GM10266 (cell line): Measurements from ENCODE around the gene P2RY1.

Experiments used
- DNase-seq: peaks from one replicate; pipeline ENCODE4 v3.0.0; 2012; ENCODE audit errors: extremely low spot score
- CTCF ChIP-seq: IDR thresholded peaks from 2 replicates; pipeline ENCODE4 v1.5.1; 2012; ENCODE audit warnings: mild to moderate bottlenecking, low read depth; ENCODE audit not compliant: control insufficient read depth, insufficient read depth; ENCODE audit errors: missing control alignments

Gene P2RY1

GRCh38 chr3:152817400-152817799 lies 17.5 kb upstream of the P2RY1 start:
- no peak for TF ChIP-seq CTCF
- no peak for DNase-seq

- no peak for TF ChIP-seq CTCF
- DNase-seq = no peak
Measured at GRCh38 chr3:152818027-152818426, 16.9 kb upstream of the P2RY1 start.

- no peak for TF ChIP-seq CTCF
- no peak for DNase-seq
Measured at GRCh38 chr3:152823173-152823572, 11.8 kb upstream of the P2RY1 start.

GRCh38 chr3:152823781-152824180 lies 11.2 kb upstream of the P2RY1 start:
- DNase-seq = no peak
- no peak for TF ChIP-seq CTCF

- DNase-seq = no peak
- no peak for TF ChIP-seq CTCF
Measured at GRCh38 chr3:152825566-152825965, 9.4 kb upstream of the P2RY1 start.

- DNase-seq = no peak
- TF ChIP-seq CTCF = no peak
Measured at GRCh38 chr3:152826476-152826875, 8.5 kb upstream of the P2RY1 start.

GRCh38 chr3:152827313-152827712 lies 7.6 kb upstream of the P2RY1 start:
- no peak for DNase-seq
- no peak for TF ChIP-seq CTCF
